ENCODE data around the gene IL17B.

DNA sequence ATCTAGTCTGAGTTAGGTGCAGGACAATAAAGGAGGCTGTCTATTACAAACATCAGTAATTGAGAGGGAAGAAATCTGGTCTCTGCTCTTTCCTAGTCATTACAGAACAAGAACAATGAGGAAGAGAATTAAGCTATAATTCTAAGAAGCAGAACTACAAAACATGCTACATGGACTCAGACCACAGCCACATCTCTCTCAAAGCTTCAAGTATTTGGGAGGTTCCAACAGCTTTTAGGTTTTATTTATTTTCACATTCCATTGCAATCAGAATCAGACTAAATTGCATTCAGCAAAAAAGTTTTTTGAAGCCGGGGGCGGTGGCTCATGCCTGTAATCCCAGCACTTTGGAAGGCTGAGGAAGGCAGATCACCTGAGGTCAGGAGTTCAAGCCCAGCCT is 34.9 kb downstream of the IL17B start:
- TF ChIP-seq, protein P1, sequence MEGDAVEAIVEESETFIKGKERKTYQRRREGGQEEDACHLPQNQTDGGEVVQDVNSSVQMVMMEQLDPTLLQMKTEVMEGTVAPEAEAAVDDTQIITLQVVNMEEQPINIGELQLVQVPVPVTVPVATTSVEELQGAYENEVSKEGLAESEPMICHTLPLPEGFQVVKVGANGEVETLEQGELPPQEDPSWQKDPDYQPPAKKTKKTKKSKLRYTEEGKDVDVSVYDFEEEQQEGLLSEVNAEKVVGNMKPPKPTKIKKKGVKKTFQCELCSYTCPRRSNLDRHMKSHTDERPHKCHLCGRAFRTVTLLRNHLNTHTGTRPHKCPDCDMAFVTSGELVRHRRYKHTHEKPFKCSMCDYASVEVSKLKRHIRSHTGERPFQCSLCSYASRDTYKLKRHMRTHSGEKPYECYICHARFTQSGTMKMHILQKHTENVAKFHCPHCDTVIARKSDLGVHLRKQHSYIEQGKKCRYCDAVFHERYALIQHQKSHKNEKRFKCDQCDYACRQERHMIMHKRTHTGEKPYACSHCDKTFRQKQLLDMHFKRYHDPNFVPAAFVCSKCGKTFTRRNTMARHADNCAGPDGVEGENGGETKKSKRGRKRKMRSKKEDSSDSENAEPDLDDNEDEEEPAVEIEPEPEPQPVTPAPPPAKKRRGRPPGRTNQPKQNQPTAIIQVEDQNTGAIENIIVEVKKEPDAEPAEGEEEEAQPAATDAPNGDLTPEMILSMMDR (IDR thresholded peaks at IDR 0.05): no peak
- TF ChIP-seq POLR2A (IDR thresholded peaks at IDR 0.05) (no peak), POLR2AphosphoS5 (IDR thresholded peaks at IDR 0.05) (no peak)
